GM12892 (cell line): ENCODE data around the gene KHK.

Experiments used
- POLR2A ChIP-seq: IDR thresholded peaks from 2 replicates; pipeline ENCODE4 v1.6.1; 2011; ENCODE audit warnings: low read depth, low read length, control low read depth
- POLR2AphosphoS5 ChIP-seq: IDR thresholded peaks from 2 replicates; pipeline ENCODE4 v1.6.1; 2011; ENCODE audit warnings: low read depth, low read length, control low read depth
- TAF1 ChIP-seq: IDR thresholded peaks from 2 replicates; pipeline ENCODE4 v1.6.1; 2011; ENCODE audit warnings: low read depth, mild to moderate bottlenecking, control low read depth, low read length, borderline replicate concordance

- TF ChIP-seq POLR2A (no peak), POLR2AphosphoS5 (no peak), TAF1 (no peak)
Measured at GRCh38 chr2:27121906-27122305, 35.3 kb downstream of the KHK start.
